ENCODE measurements around the gene URM1. TPM values are rescaled to one million over a fixed set of nuclear protein-coding genes. Genes with fewer than 3 reads are reported as not detected.

The URM1 gene
- total RNA-seq, 1 donor from 2014 or later: 37.5 TPM

DNA sequence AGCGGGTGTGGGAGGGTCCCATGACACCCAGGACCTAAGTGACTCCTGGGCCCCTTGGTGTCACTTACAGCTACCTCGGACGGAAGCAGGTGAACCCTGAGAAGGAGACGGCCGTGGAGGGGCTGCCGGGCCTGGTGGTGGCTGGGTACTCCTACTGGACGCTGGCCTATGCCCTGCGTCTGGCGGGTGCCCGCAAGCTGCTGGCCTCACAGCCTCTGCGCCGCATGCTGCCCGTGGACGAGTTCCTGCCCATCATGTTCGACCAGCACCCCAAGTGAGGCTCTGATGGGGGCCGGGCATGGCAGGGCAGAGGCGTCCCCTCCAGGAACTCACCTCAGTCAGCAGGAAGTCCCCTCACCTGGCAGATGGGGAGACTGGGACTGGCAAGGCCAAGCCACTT is 63.2 kb downstream of the URM1 start:
- no peak overlapping the region for H3K27ac ChIP-seq
- H3K4me3 ChIP-seq: no peak overlapping the region
- H3K36me3 ChIP-seq: peaks cover 12 to 21% of the 10 kb centered on the region in 2 donors
- H3K4me1 ChIP-seq: peaks cover 0 to 3% of the 10 kb centered on the region in 2 donors
- no peaks in the 10 kb centered on the region for H3K27me3 ChIP-seq
- TF ChIP-seq, protein P1, sequence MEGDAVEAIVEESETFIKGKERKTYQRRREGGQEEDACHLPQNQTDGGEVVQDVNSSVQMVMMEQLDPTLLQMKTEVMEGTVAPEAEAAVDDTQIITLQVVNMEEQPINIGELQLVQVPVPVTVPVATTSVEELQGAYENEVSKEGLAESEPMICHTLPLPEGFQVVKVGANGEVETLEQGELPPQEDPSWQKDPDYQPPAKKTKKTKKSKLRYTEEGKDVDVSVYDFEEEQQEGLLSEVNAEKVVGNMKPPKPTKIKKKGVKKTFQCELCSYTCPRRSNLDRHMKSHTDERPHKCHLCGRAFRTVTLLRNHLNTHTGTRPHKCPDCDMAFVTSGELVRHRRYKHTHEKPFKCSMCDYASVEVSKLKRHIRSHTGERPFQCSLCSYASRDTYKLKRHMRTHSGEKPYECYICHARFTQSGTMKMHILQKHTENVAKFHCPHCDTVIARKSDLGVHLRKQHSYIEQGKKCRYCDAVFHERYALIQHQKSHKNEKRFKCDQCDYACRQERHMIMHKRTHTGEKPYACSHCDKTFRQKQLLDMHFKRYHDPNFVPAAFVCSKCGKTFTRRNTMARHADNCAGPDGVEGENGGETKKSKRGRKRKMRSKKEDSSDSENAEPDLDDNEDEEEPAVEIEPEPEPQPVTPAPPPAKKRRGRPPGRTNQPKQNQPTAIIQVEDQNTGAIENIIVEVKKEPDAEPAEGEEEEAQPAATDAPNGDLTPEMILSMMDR (IDR thresholded peaks at IDR 0.05): no peak
- intact Hi-C loops (cut with DNase I): no loop called here
- no peak for DNase-seq (ENCODE audit: low spot score in 2 of 2)
- no peaks in the 10 kb centered on the region for H3K9me3 ChIP-seq

DNA sequence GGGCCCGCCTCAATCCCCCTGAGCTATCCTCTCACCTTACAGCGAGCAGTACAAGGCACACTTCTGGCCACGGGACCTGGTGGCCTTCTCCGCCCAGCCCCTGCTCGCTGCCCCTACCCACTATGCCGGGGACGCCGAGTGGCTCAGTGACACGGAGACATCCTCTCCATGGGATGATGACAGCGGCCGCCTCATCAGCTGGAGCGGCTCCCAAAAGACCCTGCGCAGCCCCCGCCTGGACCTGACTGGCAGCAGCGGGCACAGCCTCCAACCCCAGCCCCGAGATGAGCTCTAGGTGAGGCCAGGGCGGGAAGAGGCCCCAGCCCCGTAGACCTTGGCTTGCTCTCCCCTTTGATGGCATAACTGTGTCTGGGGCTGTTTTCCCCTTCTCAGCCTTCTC is 64.4 kb downstream of the URM1 start:
- H3K9me3 ChIP-seq: no peaks in the 10 kb centered on the region
- H3K27me3 ChIP-seq: no peaks in the 10 kb centered on the region
- TF ChIP-seq, protein P1 (IDR thresholded peaks at IDR 0.05): no peak
- H3K36me3 ChIP-seq: peaks cover 12 to 21% of the 10 kb centered on the region in 2 donors
- intact Hi-C loops (cut with DNase I): no loop called here
- no peak for DNase-seq (ENCODE audit: low spot score in 2 of 2)
- no peak overlapping the region for H3K27ac ChIP-seq
- peaks cover 0 to 3% of the 10 kb centered on the region in 2 donors for H3K4me1 ChIP-seq
- H3K4me3 ChIP-seq: no peak overlapping the region

DNA sequence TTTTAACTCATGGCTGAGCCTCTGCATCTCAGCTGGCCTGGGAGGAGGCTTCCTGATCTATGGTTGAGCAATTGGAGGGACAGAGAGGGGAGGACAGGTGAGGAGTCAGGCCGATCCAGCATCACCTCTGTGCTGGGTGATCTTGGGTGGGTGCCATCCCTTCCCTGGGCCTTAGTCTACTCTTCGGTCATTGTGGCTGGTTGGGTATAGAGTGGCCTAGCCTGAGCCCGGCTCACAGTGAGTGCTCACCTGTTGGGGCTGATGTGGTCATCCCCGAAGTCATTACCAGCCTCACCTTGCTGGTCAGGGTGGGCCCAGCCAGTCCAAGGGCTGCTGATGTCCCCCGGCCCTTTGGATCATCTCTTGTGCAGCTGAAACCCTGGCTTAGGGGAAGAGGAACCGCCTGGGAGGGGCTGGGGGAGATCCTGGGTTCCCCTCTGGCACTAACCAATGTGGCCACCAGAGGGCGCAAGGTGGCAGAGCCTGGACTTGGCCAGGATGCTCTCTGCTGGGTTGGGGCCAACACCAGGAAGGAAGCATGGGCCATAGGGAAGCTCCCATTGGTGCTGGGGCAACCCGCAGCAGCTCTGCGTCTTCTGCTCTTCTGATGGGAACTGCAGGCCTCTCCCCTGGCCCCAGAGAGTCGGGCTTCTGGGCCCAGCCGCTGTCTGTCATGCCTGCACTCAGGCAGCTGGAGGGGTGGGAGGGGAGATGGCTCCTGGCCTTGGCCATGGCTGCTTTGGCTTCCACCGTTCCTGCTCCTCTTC is 67.4 kb downstream of the URM1 start:
- H3K9me3 ChIP-seq: no peaks in the 10 kb centered on the region
- no peaks in the 10 kb centered on the region for H3K27me3 ChIP-seq
- no peak overlapping the region for H3K4me3 ChIP-seq
- TF ChIP-seq, protein P1 (IDR thresholded peaks at IDR 0.05): peak; percentile 91 to 96 (median 93)
- intact Hi-C loops (cut with DNase I): loop anchor here (1.0 kb wide), 1 partner anchor 17 kb away; no protein-coding TSS in a partner anchor
- peak in 1 of 2 donors; percentile 89 for DNase-seq (ENCODE audit: low spot score in 2 of 2)
- H3K27ac ChIP-seq: no peak overlapping the region
- peaks cover 0 to 3% of the 10 kb centered on the region in 2 donors for H3K4me1 ChIP-seq
- H3K36me3 ChIP-seq: peaks cover 5 to 9% of the 10 kb centered on the region in 2 donors

DNA sequence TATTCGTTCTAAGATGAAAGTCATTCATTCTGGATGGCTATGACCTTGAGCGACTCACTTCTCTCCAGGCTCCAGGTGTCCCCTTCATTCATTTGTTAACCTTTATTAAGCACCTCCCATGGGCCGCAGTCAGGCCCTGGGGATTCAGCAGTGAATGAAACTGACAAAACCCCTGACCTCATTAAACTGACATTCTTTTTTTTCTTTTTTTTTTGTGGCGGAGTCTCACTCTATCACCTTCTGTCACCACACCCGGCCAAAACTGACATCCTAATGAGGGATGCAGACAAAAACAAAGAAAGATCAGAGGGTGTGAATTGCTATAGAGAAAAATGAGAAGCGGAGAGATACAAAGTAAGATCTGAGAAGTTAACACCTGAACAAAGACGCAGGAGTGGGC is 68.1 kb downstream of the URM1 start:
- Histone ChIP-seq H3K4me3 (no peak overlapping the region), H3K9me3 (no peaks in the 10 kb centered on the region), H3K27ac (no peak overlapping the region), H3K36me3 (peaks cover 5 to 9% of the 10 kb centered on the region in 2 donors), H3K27me3 (no peaks in the 10 kb centered on the region), H3K4me1 (peaks cover 0 to 3% of the 10 kb centered on the region in 2 donors)
- no peak for DNase-seq (ENCODE audit: low spot score in 2 of 2)
- intact Hi-C loops (cut with DNase I): loop anchor here (1.0 kb wide), 1 partner anchor 16 kb away; no protein-coding TSS in a partner anchor
- TF ChIP-seq, protein P1 (IDR thresholded peaks at IDR 0.05): no peak

Other genes starting within 250 kb of the URM1 start
- gene PTGES2, start 243.6 kb upstream of the URM1 start, total RNA-seq: 97.2 TPM
- not detected for gene LCN2, start 221.9 kb upstream of the URM1 start, total RNA-seq
- gene BBLN, start 211.1 kb upstream of the URM1 start, total RNA-seq: 389 TPM
- 85.8 TPM for gene CIZ1, start 179.8 kb upstream of the URM1 start, total RNA-seq
- 31.9 TPM for gene DNM1, start 168.0 kb upstream of the URM1 start, total RNA-seq
- 74.9 TPM for gene GOLGA2, start 95.4 kb upstream of the URM1 start, total RNA-seq
- 1.8 TPM for gene SWI5, start 95.1 kb upstream of the URM1 start, total RNA-seq
- gene TRUB2, start 48.9 kb upstream of the URM1 start, total RNA-seq: 10.2 TPM
- gene COQ4, start 48.5 kb upstream of the URM1 start, total RNA-seq: 11.4 TPM
- 16.6 TPM for gene SLC27A4, start 30.8 kb upstream of the URM1 start, total RNA-seq
- gene CERCAM, start 49.5 kb downstream of the URM1 start, total RNA-seq: 70.5 TPM
- gene ODF2, start 84.6 kb downstream of the URM1 start, total RNA-seq: 26.9 TPM
- 6.3 TPM for gene GLE1, start 133.3 kb downstream of the URM1 start, total RNA-seq
- gene SPTAN1, start 181.2 kb downstream of the URM1 start, total RNA-seq: 687 TPM

Data from ascending aorta (tissue), 2 donors.